Nephron progenitor cell (in vitro differentiated cells): Measurements from ENCODE around the gene ECHDC1.

Experiments
- DNase-seq: peaks from one replicate; pipeline ENCODE4 v3.0.0; 2021
- H3K27ac Mint-ChIP-seq: 2 replicates; pipeline ENCODE4 v1.8.0; 2021; ENCODE audit warnings: mild to moderate bottlenecking, moderate library complexity, mixed read lengths
- H3K27me3 Mint-ChIP-seq: 2 replicates; pipeline ENCODE4 v1.8.0; 2021; ENCODE audit warnings: mild to moderate bottlenecking, low read depth, mixed read lengths; ENCODE audit not compliant: poor library complexity
- H3K36me3 Mint-ChIP-seq: 2 replicates; pipeline ENCODE4 v1.8.0; 2021; ENCODE audit warnings: low read depth, mixed read lengths
- H3K4me1 Mint-ChIP-seq: 2 replicates; pipeline ENCODE4 v1.8.0; 2021; ENCODE audit warnings: mixed read lengths
- H3K4me3 Mint-ChIP-seq: 2 replicates; pipeline ENCODE4 v1.8.0; 2021; ENCODE audit warnings: mild to moderate bottlenecking, moderate library complexity, mixed read lengths
- H3K9me3 Mint-ChIP-seq: 2 replicates; pipeline ENCODE4 v1.8.0; 2021; ENCODE audit warnings: mild to moderate bottlenecking, moderate library complexity, mixed read lengths
- TF ChIP-seq, protein P1 (sequence below): fragments of 200-600 bp; sonication (generic); IDR thresholded peaks from 2 replicates; pipeline ENCODE4 v1.5.0; 2021; ENCODE audit warnings: antibody characterized with exemption

Gene ECHDC1

DNA sequence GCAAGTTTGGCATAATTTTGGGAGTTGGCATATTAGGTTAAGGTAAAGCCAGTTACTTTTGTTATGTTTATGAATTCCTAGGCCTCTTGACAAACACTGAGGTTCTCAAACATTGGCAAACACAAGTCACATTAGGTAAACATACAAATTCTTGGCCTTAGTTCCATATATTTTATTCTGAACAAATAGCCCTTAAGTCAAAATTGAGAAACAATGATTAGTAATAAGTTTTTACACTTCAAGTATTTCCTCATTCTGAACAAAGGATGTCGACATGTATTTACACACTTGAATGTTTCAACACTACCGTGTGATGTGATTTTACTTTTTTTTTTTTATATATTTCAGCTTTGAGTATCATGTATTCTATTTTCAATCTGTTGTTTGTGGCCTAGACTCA lies 3.8 kb upstream of the ECHDC1 start:
- peaks cover 1% of the 10 kb centered on the region for H3K27me3 Mint-ChIP-seq
- no peak overlapping the region for H3K27ac Mint-ChIP-seq
- TF ChIP-seq, protein P1, sequence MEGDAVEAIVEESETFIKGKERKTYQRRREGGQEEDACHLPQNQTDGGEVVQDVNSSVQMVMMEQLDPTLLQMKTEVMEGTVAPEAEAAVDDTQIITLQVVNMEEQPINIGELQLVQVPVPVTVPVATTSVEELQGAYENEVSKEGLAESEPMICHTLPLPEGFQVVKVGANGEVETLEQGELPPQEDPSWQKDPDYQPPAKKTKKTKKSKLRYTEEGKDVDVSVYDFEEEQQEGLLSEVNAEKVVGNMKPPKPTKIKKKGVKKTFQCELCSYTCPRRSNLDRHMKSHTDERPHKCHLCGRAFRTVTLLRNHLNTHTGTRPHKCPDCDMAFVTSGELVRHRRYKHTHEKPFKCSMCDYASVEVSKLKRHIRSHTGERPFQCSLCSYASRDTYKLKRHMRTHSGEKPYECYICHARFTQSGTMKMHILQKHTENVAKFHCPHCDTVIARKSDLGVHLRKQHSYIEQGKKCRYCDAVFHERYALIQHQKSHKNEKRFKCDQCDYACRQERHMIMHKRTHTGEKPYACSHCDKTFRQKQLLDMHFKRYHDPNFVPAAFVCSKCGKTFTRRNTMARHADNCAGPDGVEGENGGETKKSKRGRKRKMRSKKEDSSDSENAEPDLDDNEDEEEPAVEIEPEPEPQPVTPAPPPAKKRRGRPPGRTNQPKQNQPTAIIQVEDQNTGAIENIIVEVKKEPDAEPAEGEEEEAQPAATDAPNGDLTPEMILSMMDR: no peak

DNA sequence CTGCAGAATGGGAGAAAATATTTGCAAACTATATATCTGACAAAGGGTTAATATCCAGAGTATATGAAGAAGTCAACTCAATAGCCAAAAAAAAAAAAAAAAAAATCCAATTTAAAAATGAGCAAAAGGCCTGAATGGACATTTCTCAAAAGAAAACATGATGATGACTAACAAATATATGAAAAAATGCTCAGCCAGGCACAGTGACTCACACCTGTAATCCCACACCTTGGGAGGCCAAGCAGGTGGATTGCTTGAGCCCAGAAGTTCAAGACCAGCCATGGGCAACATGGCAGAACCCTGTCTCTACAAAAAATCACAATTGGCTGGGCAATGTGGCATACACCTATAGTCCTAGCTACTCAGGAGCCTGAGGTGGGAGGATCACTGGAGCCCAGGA lies 2.1 kb upstream of the ECHDC1 start:
- Mint-ChIP-seq H3K4me3 (peak overlapping the region; percentile 31), H3K27ac (no peak overlapping the region), H3K9me3 (peaks cover 52% of the 10 kb centered on the region), H3K27me3 (no peaks in the 10 kb centered on the region), H3K36me3 (peaks cover 54% of the 10 kb centered on the region), H3K4me1 (no peaks in the 10 kb centered on the region)
- TF ChIP-seq, protein P1: no peak
- no peak for DNase-seq

More for the DNA sequence above, 3.8 kb upstream of the ECHDC1 start:
- no peaks in the 10 kb centered on the region for H3K4me1 Mint-ChIP-seq
- H3K9me3 Mint-ChIP-seq: peaks cover 67% of the 10 kb centered on the region
- no peak overlapping the region for H3K4me3 Mint-ChIP-seq
- peaks cover 68% of the 10 kb centered on the region for H3K36me3 Mint-ChIP-seq
- DNase-seq: no peak

- Mint-ChIP-seq H3K4me1 (peaks cover under 1% of the 10 kb centered on the region), H3K9me3 (peaks cover 37% of the 10 kb centered on the region), H3K27me3 (no peaks in the 10 kb centered on the region), H3K4me3 (no peak overlapping the region), H3K27ac (no peak overlapping the region), H3K36me3 (peaks cover 39% of the 10 kb centered on the region)
- no peak for DNase-seq
- TF ChIP-seq, protein P1: no peak
These were observed 625 bp upstream of the ECHDC1 start for GRCh38 chr6:127343809-127344659.

GRCh38 chr6:127342296-127342945 lies 988 bp downstream of the ECHDC1 start:
- no peak overlapping the region for H3K27ac Mint-ChIP-seq
- H3K27me3 Mint-ChIP-seq: no peaks in the 10 kb centered on the region
- DNase-seq: peak; percentile 15
- H3K4me3 Mint-ChIP-seq: no peak overlapping the region
- H3K36me3 Mint-ChIP-seq: peaks cover 24% of the 10 kb centered on the region
- peaks cover 8% of the 10 kb centered on the region for H3K4me1 Mint-ChIP-seq
- peaks cover 23% of the 10 kb centered on the region for H3K9me3 Mint-ChIP-seq
- TF ChIP-seq, protein P1: no peak

- DNase-seq: no peak
- Mint-ChIP-seq H3K36me3 (peaks cover 16% of the 10 kb centered on the region), H3K4me3 (no peak overlapping the region), H3K4me1 (peaks cover 14% of the 10 kb centered on the region), H3K9me3 (peaks cover 15% of the 10 kb centered on the region), H3K27me3 (no peaks in the 10 kb centered on the region), H3K27ac (no peak overlapping the region)
- TF ChIP-seq, protein P1: no peak
These were observed 1.8 kb downstream of the ECHDC1 start for GRCh38 chr6:127341471-127342202.
